GM12878 (cell line): Measurements from ENCODE around the gene HOXC12.
A peak's percentile ranks its signal among the peaks of the same experiment; 100 is the strongest.

Source experiments
- CTCF ChIP-seq, 3 experiments: IDR thresholded peaks in 2 of 3; conservative IDR thresholded peaks in 1 of 3; 2 replicates each; pipeline ENCODE4 v1.5.1; 2011; ENCODE audit warnings: low read depth in 3 of 3, low read length in 3 of 3, mild to moderate bottlenecking in 3 of 3, control low read depth in 2 of 3, moderate library complexity in 2 of 3, inconsistent platforms in 1 of 3, mixed read lengths in 1 of 3; ENCODE audit not compliant: control insufficient read depth in 2 of 3, insufficient read depth in 1 of 3; ENCODE audit errors: extremely low read depth in 1 of 3
- EZH2 ChIP-seq: IDR thresholded peaks from 2 replicates; pipeline ENCODE4 v1.6.1; 2012; ENCODE audit warnings: low read depth, mild to moderate bottlenecking, control low read depth, inconsistent platforms, low read length, borderline replicate concordance; ENCODE audit not compliant: control insufficient read depth
- KDM1A ChIP-seq: fragments of 200-600 bp; sonication (generic); IDR thresholded peaks from 2 replicates; pipeline ENCODE4 v1.6.1; 2016; ENCODE audit warnings: borderline replicate concordance
- NR2C1 ChIP-seq: fragments of 450-650 bp; IDR thresholded peaks from 2 replicates; pipeline ENCODE4 v1.6.1; 2017; ENCODE audit warnings: antibody characterized with exemption, mild to moderate bottlenecking, moderate library complexity
- PBX3 ChIP-seq: IDR thresholded peaks from 2 replicates; pipeline ENCODE4 v1.6.1; 2011; ENCODE audit warnings: mild to moderate bottlenecking, low read depth, low read length, moderate library complexity; ENCODE audit not compliant: insufficient replicate concordance
- TAF1 ChIP-seq: IDR thresholded peaks from 2 replicates; pipeline ENCODE4 v1.6.1; 2011; ENCODE audit warnings: mild to moderate bottlenecking, low read depth, low read length, borderline replicate concordance

GRCh38 chr12:53953831-53954693 is 641 bp upstream of the HOXC12 start:
- TF ChIP-seq KDM1A, result no peak
- no peak for TF ChIP-seq TAF1
- no peak for TF ChIP-seq PBX3
- no peak for TF ChIP-seq NR2C1
- 0 out of 2 replicates have a peak, but pooled peaks have one; percentile 21 for TF ChIP-seq EZH2
- no peak for TF ChIP-seq CTCF (IDR thresholded peaks at IDR 0.05 in 2 of 3, conservative IDR thresholded peaks at IDR 0.05 in 1 of 3; ENCODE audit: control insufficient read depth in 2 of 3, extremely low read depth in 1 of 3, insufficient read depth in 1 of 3, low read depth in 3 of 3, low read length in 3 of 3)
